Muscle of arm (tissue), 14 donors: ENCODE measurements around the gene OR4D11. TPM values are rescaled to one million over a fixed set of nuclear protein-coding genes. Genes with fewer than 3 reads are reported as not detected.
"Not testable (repeated sequence)": the region's sequence is repeated elsewhere in the genome, so short reads cannot be mapped to it uniquely, and the experiment has no call there.

Experiments
- DNase-seq: peaks from one replicate; pipeline ENCODE4 v3.0.0-alpha.2; 2013
- long read RNA-seq, 11 donors: transcript quantifications; one replicate each; lab custom pipeline, GENCODE V29; 2026
- polyA plus RNA-seq, 12 donors: library from polyadenylated mRNA; unstranded; fragments of 120-200 nt; gene quantifications; one replicate each; pipeline ENCODE4 v1.2.1, GENCODE V29; 2013; ENCODE audit not compliant: insufficient read length in 12 of 12

Gene OR4D11
- polyA plus RNA-seq, result not detected
- long read RNA-seq, donor 1, result 0 reads
- long read RNA-seq, donor 2, result 0 reads
- long read RNA-seq, donor 3, result 0 reads
- long read RNA-seq, donor 4, result 0 reads
- long read RNA-seq, donor 5, result 0 reads
- long read RNA-seq, donor 6, result 0 reads
- long read RNA-seq, donor 7, result 0 reads
- long read RNA-seq, donor 8, result 0 reads
- long read RNA-seq, donor 9, result 0 reads
- long read RNA-seq, donor 10, result 0 reads
- long read RNA-seq, donor 11, result 0 reads

DNA sequence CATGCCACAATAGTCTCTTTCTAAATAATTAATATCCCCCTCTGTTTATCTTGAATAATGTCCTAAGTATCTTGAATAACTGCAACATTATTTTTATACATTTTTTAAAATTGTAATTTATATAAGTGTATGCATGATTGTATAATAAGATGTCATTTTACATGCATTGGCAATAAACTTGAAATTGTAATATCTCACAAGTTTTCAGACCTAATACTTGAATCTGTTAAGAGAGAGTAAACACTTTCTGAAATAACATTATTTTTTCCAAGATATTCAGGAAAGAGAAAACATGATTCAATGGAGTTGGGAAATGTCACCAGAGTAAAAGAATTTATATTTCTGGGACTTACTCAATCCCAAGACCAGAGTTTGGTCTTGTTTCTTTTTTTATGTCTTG lies at the start of gene OR4D11:
Gene OR4D11 (plus strand): TSS at position 301 of the 400 bp plus-strand sequence. CDS start 0 bp downstream, at position 301.
- DNase-seq, result no peak

DNA sequence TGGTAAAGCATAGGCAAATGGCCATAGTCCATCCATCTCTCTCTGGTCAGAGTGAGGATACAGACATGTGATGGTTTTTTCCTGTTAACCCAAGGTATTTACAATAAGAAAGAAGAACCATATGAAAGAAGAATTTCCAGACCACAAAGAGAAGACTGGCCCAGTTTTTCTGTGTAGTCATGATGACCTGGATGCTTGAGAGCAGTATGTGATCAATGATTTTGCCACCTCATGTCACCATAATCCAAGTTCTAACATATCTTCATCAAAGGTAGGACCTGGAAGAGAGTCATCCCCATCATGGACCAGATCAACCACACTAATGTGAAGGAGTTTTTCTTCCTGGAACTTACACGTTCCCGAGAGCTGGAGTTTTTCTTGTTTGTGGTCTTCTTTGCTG lies 46.7 kb upstream of the OR4D11 start, which contains the start of gene OR4D6:
Gene OR4D6 (plus strand): TSS at position 301 of the 400 bp plus-strand sequence. CDS start 0 bp downstream, at position 301.
- no peak for DNase-seq

DNA sequence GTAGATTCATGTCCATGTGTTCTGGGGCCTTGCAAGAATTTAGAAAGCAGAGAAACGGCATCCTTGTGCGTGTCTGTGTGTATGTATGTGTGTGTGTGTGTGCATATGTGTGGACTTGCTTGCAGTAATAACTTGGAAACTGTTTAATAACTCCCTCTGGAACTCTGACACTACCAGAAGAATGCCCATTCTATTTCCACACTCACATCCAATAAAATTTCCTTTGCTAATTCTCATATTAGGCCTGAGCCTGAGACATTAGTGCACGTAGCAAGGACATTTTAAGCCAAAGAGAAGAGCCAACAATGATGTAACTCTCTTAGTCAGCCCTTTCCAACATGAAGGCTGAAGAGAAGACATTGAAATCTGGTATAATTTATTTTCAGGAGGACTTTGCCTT lies 43.5 kb upstream of the OR4D11 start:
- peak; percentile 29 for DNase-seq

DNA sequence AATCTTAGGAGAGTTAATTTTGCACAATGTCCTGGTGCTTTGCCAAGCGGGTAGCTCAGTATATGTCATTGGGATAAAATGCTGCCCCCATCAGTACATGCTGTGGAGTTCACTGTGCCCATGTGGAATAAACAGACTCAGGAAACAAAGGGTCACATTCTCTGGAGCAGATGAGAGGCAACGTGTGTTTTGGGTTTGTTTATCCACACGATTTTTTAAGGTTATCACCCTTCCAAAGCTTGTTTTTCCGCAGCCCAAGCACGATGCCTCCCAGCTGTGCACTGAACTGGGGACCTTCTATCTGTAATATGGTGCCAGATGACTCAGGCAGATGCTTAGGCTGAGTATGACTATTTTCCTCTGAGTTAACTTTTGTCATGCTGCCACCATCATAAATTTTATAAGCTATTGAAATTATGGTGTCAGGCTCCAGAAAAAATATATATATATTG lies 40.2 kb upstream of the OR4D11 start:
- peak; percentile 67 for DNase-seq

DNA sequence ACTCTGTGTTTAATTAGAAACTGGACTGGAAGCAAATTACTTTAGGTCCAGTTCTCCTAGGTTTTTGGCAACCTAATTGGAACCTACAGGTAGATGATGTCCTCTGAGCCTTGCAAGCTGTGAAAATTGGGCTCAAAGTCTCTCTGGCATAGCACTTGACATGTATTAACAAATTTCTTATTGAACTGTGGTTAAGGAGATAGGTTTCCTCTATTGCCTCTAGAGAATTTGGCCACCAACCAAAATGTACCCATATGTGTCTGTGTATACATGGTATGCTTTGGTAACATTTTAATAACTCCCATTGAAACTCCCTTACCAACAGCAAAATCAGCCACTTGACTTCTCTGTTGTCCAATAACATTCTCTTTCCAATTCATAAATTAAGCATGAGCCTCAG lies 30.4 kb upstream of the OR4D11 start, which contains the start of gene OR4D10:
Gene OR4D10 (plus strand): TSS at position 301 of the 400 bp plus-strand sequence. CDS start 4,115 bp downstream, outside the sequence.
- DNase-seq, result no peak

DNA sequence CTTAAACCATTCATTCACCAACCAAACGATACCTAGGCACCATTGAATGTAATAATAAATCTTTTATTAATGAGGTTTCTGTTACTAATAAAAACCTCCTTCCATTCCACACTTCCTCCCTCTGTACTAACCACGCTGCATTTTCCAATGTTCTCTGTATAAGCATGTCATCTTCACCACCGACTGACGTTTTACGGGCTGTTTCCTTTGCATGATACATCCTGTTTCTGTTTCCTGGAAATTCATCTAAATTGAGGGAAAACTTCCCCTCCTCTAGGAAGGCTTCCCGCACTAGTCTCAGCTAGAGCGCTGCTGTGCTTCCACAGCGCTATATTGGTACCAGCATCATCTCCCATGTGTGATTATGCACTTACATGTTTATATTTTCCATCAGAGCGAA lies 28.2 kb upstream of the OR4D11 start:
- no peak for DNase-seq

DNA sequence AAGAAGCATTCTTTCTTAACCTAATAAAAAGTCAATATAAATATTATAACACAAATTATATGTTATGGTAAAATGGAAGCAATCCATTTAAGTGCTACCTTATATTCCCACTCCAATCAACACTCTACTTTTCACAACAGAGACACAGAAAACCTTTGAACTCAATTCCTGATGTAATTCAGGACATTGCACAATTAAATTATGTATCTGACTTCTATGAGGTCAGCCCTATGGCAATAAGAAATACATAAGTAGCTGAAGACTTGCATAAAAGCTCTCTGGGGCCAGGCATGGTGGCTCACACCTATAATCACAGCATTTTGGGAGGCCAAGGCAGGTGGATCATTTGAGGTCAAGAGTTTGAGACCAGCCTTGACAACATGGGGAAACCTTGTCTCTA lies 23.5 kb upstream of the OR4D11 start:
- no peak for DNase-seq

DNA sequence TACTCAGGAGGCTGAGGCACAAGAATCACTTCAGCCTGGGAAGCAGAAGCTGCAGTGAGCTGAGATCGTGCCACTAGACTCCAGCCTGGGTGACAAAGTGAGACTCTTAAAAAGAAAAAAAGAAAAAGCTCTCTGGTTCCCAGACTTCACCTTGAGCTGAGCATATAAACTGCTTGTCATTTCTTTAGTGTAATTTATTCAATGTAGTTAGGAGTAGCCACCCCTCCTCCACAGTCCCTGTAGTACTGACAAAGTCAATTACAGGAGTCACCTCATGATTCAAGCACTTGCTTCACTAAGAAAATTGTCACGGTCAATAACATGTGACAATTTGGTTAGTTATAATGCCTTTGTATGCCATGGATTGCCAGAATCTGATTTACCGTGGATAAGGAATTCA lies 23.0 kb upstream of the OR4D11 start:
- no peak for DNase-seq

DNA sequence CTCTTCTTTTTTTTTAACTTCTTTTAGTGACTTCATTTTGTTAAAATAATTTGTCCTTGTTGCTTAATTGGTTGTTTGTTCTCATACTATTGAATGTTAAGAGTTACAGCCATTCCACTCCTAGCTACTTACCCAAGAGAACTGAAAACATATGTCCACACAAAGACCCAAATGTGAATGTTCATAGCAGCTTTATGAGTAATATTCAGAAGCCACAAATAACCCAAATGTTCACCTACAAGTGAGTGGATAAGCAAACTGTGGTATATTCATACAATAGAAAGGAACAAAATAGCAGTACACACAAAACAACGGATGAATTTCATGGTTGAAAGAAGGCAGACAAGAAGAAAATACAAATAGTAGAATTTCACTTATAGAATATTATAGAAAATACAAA lies 1.4 kb upstream of the OR4D11 start:
- no peak for DNase-seq

DNA sequence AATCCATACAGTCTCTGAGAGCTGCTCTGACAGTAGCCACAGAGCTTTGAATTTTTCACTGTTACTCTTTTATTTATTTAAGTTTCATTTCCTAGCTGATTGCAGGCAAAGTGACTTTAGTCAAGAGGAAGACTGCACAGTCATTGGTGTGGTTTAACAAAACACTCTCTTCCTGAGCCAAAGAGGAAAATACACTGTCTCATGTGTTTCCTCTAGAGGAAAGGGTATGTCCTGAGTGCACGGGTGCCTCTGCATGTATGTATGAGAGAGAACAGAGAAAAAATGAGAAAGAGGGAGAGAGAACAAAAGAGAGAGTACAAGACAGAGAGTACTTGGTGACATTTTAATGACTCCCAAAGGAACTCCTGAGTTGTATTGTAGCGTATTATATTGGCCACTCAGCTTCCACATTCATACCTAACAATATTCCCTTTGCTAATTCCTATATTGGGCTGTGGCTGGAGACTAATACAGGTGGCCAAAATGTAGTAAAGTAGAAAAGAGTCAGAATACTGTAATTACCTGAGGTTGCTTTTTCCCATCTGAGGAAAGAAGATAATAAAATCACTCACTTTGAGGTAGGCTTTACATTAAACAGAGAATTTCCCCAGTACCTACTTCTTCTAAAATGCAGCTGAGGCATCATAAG lies 7.7 kb downstream of the OR4D11 start, which contains the start of gene OR4D9:
Gene OR4D9 (plus strand): TSS at position 599 of the 649 bp plus-strand sequence. CDS start 3,374 bp downstream, outside the sequence.
- DNase-seq, result no peak

DNA sequence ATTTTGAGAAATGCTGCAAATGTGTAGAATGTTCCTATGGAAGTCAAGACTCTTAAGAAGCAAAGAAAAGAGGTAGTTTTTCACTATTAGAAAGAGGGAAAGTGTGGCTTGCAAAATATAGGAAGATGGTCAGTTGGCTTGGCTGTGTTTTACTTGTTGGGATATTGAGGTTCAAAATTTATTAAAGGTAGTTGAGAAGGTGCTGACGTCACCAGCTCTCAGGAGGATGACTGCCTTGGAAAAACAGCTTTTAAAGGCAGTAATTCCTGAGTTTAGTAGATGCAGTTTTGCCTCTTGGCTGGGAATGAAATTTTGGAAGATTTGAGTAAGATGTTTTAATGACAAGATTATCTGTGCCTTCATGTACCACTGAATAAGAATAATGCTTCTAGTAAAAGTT lies 8.3 kb downstream of the OR4D11 start:
- no peak for DNase-seq

DNA sequence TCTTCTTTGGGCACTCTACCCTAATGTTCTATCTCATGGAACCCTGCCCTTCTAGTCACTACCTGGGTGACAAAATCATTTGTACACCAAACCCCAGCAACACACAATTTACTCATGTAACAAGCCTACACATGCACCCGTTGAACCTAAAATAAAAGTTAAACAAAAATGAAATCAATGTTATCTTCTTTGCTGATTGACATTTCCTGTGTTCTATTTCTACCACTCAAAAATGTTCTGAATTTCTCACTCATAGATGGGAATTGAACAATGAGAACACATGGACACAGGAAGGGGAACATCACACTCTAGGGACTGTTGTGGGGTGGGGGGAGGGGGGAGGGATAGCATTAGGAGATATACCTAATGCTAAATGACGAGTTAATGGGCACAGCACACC lies 16.8 kb downstream of the OR4D11 start:
- not testable (repeated sequence) for DNase-seq

DNA sequence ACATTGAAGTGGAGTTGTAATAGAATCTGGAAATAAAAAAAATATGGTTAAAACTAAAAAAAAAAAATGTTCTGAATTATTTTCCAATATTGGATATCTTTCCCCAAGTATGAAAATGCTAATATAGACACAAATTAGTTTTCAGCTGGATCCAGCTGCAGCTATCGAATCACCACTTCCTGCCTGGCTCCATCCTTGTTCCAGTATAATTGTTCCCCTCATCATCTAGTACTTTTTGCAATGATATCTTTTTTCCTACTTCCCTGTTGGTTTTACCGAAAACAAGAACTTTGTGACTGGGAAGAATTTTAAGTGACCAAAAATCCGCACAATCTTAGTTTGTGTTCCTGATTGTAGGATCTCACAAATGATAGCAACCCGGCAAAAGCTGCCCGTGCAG lies 17.4 kb downstream of the OR4D11 start:
- DNase-seq, result no peak

DNA sequence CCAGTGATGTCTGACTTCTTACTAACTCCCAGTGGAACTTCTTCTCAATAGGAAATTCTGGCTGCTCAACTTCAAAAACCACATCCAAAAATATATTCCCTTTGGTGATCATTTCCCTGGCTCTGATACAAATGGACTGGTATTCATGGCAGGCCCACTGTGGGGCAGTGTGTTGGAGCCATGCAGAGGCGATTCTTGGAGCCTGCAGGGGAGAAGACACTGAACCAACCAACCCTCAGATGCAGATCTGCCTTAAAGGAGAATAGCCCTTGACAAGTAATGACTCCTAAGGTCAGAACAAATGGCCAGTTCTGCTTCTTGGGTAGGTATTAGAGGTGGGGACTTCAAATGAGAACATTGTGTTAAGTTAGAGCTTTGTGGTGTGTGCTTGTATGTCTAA lies 20.2 kb downstream of the OR4D11 start:
- DNase-seq, result no peak

DNA sequence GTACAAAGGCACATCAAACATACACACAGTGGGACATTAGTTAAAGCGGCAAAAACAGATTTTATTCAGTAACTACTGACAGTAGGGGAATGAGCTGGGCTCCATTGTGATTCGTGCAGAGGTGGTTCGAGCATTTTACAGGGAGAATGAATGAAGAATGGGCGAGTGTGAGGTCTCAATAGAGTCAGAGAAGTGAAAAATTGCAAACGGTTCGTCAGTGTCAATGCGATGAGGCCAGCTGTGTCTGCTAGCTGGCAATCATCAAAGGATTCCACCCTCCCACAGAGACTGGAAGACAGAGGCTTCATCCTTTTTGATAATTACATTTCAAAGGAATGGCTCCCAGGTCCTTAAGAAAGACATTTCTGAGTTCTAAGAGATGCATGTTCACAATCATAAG lies 25.3 kb downstream of the OR4D11 start:
- no peak for DNase-seq

DNA sequence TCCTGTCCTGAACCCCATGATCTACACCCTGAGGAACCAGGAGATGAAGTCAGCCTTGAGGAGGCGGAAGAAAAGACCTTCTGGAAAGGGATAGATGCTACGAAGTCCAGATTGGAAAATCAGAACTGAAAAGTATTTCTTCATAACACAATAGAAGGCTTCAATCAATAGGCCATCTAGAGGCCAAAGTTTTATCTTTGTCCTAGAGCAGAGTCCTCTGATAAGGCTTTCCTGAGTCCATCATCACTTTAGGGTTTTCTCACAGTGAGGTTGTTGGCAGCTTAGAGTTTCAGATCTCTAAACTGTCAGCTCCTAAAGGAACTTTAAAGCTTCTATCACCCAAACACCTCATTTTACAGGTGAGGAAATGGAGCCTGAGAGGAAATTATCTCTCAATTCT lies 29.2 kb downstream of the OR4D11 start:
- no peak for DNase-seq

DNA sequence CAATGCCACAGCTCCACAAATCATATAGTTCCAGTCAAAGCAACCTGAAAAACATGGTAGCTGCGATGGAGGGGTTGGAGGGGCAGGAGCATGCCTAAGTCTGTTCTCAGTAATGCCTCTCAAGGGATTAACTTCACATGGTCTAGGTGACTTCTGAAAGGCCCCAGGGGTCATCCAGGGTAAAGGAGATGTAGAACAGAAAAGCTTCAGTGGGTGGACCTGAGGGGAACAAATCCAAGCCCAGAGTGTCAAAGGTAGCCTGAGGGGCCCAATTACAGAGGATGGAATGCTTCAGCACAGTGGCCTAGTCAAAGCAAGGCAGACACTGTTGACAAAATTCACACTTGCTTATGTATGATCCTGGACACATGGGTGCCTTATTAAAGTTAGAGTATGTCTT lies 31.3 kb downstream of the OR4D11 start:
- DNase-seq, result no peak

DNA sequence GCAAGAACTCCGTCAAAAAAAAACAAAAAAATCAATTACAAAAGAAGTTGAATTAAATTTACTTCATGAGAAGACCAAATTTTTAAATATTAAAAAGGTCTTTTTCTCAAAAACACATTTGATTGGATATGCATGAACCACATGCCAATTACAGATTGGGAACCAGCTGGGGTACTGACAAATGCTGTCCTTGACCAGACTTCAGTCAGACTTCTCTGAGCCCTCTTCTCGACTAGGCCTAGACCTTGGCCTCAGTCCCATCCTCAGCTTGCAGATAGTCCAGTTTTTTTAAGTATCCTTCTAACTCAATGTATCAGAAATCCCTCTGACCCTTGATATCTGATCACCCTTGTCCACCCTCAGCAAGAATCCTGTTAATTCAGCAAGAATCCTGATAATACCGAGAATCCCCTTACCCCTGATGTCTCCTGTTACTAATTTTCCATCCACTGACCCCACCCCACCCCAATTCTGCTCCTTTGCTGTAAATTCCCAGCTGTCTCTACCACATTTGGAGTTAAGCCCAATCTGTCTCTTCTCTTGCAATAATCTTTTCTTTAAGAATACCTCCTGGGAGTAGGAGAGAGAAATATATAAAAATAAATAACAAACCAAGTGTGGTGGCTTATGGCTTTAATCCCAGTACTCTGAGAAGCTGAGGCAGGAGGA lies 38.9 kb downstream of the OR4D11 start:
- DNase-seq, result no peak

DNA sequence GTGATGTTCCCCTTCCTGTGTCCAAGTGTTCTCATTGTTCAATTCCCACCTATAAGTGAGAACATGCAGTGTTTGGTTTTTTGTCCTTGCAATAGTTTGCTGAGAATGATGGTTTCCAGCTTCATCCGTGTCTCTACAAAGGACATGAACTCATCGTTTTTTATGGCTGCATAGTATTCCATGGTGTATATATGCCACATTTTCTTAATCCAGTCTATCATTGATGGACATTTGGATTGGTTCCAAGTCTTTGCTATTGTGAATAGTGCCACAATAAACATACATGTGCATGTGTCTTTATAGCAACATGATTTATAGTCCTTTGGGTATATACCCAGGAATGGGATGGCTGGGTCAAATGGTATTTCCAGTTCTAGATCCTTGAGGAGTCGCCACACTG lies 40.3 kb downstream of the OR4D11 start:
- not testable (repeated sequence) for DNase-seq

DNA sequence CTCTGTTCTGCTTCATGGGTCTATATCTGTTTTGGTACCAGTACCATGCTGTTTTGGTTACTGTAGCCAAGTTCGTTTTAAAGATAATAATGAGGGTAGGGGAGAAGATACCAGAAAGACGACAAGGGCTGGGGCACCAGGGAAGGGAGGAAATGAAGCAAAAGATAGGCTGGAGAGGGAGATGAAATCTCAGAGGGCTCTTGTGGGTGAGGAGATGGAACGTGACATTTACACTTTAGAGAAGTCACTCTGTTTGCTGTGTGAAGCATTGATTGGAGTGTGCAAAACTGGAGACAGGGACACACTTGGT lies 41.4 kb downstream of the OR4D11 start:
- no peak for DNase-seq

DNA sequence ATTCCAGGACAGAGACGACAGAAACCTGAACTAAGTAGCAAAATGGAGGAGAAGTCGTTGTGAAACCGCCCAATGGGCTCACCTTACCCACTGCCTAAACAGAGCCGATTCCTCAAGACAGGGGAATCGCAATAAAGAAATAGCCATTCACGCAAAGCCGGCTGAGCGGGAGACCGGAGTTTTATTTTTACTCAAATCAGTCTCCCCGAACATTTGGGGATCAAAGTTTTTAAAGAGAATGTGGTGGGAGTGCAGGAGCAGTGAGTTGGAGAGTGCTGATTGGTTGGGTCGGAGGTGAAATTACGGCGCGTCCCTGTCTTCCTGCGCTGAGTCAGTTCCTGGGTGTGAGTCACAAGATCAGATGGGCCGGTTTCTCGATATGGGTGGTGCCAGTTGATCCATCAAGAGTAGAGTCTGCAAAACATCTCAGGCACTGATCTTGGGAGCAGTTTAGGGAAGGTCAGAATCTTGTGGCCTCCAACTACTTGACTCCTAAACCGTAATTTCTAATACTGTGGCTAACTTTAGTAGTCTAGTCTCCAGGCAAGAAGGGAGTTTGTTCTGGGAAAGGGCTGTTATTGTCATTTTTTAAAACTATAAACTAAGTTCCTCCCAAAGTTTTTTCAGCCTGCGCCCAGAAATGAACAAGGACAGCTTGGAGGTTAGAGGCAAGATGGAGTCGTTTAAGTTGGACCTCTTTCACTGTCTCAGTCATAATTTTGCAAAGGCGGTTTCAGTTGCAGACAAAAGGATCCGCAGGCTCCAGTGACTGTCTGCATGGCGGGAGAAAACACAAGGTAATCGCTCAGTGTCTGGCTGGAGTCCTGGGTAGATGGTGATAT lies 42.0 kb downstream of the OR4D11 start:
- no peak for DNase-seq
